Suprapubic skin (tissue), 4 donors: ENCODE measurements around the gene DVL1. TPM values are rescaled to one million over a fixed set of nuclear protein-coding genes. Genes with fewer than 3 reads are reported as not detected.
"Not testable (repeated sequence)": the region's sequence is repeated elsewhere in the genome, so short reads cannot be mapped to it uniquely, and the experiment has no call there.

Experiments used
- DNase-seq, 2 donors: peaks; one replicate each; pipeline ENCODE4 v3.0.0-alpha.2; 2019; ENCODE audit warnings: low spot score in 2 of 2
- H3K27ac ChIP-seq: fragments of 200-600 bp; sonication (generic); one replicate; pipeline ENCODE4 v1.5.1; 2019
- H3K27me3 ChIP-seq: fragments of 200-600 bp; sonication (generic); one replicate; pipeline ENCODE4 v1.5.1; 2019
- H3K36me3 ChIP-seq: fragments of 200-600 bp; sonication (generic); one replicate; pipeline ENCODE4 v1.5.1; 2019
- H3K4me1 ChIP-seq: fragments of 200-600 bp; sonication (generic); one replicate; pipeline ENCODE4 v1.5.1; 2019
- H3K4me3 ChIP-seq: fragments of 200-600 bp; sonication (generic); one replicate; pipeline ENCODE4 v1.5.1; 2019; ENCODE audit warnings: mild to moderate bottlenecking
- H3K9me3 ChIP-seq: fragments of 200-600 bp; sonication (generic); one replicate; pipeline ENCODE4 v1.5.1; 2019
- EP300 ChIP-seq: sonication (generic); formaldehyde crosslinking; IDR thresholded peaks from one replicate; pipeline ENCODE4 v1.6.1; 2017; ENCODE audit warnings: antibody characterized with exemption
- POLR2A ChIP-seq, 2 donors: fragments of 450-650 bp; IDR thresholded peaks; one replicate each; pipeline ENCODE4 v1.6.1; 2017; ENCODE audit warnings: antibody characterized with exemption in 2 of 2, mild to moderate bottlenecking in 2 of 2, moderate library complexity in 2 of 2
- POLR2AphosphoS5 ChIP-seq, 3 donors: sonication (generic); formaldehyde crosslinking; IDR thresholded peaks; one replicate each; pipeline ENCODE4 v1.6.1; 2017; ENCODE audit warnings: antibody characterized with exemption in 3 of 3
- WGBS: methylation state at CpG from one replicate; pipeline ENCODE4 v1.1.5; 2018; 5-methylcytosine and 5-hydroxymethylcytosine counted together
- total RNA-seq, 4 donors: library from RNA; depleted of rRNA; stranded (reverse); fragments of >200 nt; gene quantifications; one replicate each; pipeline ENCODE4 v1.1.0, GENCODE V29; 2016
- TF ChIP-seq, protein P1 (sequence below), 2 donors: fragments of 200-600 bp in 1 of 2; fragments of 450-650 bp in 1 of 2; sonication (generic) in 1 of 2; IDR thresholded peaks; one replicate each; pipeline ENCODE4 v1.5.1; 2016 to 2019; ENCODE audit warnings: antibody characterized with exemption in 2 of 2, mild to moderate bottlenecking in 1 of 2, moderate library complexity in 1 of 2

Gene DVL1
- total RNA-seq, 4 donors from 2014 or later: 99.4 to 151 (median 106) TPM

GRCh38 chr1:1317420-1317819, 31.8 kb downstream of the DVL1 start:
- Histone ChIP-seq H3K9me3 (no peaks in the 10 kb centered on the region), H3K4me1 (peaks cover 42% of the 10 kb centered on the region), H3K27ac (peak overlapping the region; percentile 50), H3K27me3 (no peaks in the 10 kb centered on the region), H3K36me3 (peaks cover 53% of the 10 kb centered on the region), H3K4me3 (no peak overlapping the region)
- WGBS: 81% methylated on average over 6 of the region's 6 CpGs
- TF ChIP-seq POLR2AphosphoS5 (IDR thresholded peaks at IDR 0.05): no peak
- TF ChIP-seq POLR2A (IDR thresholded peaks at IDR 0.05): no peak
- TF ChIP-seq, protein P1, sequence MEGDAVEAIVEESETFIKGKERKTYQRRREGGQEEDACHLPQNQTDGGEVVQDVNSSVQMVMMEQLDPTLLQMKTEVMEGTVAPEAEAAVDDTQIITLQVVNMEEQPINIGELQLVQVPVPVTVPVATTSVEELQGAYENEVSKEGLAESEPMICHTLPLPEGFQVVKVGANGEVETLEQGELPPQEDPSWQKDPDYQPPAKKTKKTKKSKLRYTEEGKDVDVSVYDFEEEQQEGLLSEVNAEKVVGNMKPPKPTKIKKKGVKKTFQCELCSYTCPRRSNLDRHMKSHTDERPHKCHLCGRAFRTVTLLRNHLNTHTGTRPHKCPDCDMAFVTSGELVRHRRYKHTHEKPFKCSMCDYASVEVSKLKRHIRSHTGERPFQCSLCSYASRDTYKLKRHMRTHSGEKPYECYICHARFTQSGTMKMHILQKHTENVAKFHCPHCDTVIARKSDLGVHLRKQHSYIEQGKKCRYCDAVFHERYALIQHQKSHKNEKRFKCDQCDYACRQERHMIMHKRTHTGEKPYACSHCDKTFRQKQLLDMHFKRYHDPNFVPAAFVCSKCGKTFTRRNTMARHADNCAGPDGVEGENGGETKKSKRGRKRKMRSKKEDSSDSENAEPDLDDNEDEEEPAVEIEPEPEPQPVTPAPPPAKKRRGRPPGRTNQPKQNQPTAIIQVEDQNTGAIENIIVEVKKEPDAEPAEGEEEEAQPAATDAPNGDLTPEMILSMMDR (IDR thresholded peaks at IDR 0.05): no peak
- TF ChIP-seq EP300: no peak
- DNase-seq: no peak

DNA sequence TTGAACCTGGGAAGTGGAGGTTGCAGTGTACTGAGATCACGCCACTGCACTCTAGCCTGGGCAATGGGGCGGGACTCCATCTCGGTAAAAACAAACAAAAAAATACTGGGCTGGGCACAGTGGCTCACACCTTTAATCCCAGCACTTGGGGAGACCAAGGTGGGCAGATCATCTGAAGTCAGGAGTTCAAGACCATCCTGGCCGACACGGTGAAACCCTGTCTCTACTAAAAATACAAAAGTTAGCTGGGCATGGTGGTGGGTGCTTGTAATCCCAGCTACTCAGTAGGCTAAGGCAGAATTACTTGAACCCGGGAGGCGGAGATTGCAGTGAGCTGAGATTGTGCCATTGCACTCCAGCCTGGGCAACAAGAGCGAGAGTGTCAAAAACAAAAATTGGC, 33.0 kb downstream of the DVL1 start:
- H3K27ac ChIP-seq, H3K9me3 ChIP-seq, DNase-seq, H3K27me3 ChIP-seq, H3K4me3 ChIP-seq: not testable (repeated sequence)
- Histone ChIP-seq H3K4me1 (peaks cover 34% of the 10 kb centered on the region), H3K36me3 (peaks cover 62% of the 10 kb centered on the region)
- WGBS: 91% methylated on average over 8 of the region's 8 CpGs

DNA sequence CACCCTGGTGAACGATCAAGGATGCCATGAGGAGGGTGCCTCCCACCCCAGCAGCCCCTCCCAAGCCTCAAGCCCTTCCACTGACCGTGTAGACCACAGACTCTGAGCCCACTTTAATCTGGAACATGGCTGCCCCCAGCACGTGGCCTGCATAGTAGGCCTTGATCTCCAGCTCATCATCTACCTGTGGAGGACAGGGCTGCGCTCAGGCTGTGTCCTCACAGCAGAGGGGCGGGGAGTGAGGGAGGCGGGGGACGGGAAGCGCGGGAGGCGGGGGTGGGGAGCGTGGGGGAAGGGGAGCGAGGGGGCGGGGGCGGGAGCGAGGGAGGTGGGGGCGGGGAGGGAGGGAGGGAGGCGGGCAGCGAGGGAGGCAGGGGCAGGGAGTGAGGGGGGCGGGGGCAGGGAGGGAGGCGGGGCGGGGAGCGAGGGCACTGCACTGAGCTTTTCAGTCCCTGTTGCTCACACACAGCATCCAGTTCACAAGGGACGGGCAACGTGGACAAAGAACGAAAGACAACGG, 33.7 kb downstream of the DVL1 start:
- H3K4me3 ChIP-seq: no peak overlapping the region
- no peak for DNase-seq
- no peak overlapping the region for H3K27ac ChIP-seq
- H3K9me3 ChIP-seq: no peaks in the 10 kb centered on the region
- H3K27me3 ChIP-seq: no peaks in the 10 kb centered on the region
- H3K4me1 ChIP-seq: peaks cover 34% of the 10 kb centered on the region
- H3K36me3 ChIP-seq: peaks cover 63% of the 10 kb centered on the region
- TF ChIP-seq, protein P1 (IDR thresholded peaks at IDR 0.05): no peak
- TF ChIP-seq EP300 (no peak), POLR2A (IDR thresholded peaks at IDR 0.05) (no peak), POLR2AphosphoS5 (IDR thresholded peaks at IDR 0.05) (no peak)
- WGBS: 53% methylated on average over 10 of the region's 26 CpGs

GRCh38 chr1:1314678-1315335, 34.4 kb downstream of the DVL1 start:
- peaks cover 38% of the 10 kb centered on the region for H3K4me1 ChIP-seq
- no peaks in the 10 kb centered on the region for H3K9me3 ChIP-seq
- TF ChIP-seq POLR2A (IDR thresholded peaks at IDR 0.05) (no peak), POLR2AphosphoS5 (IDR thresholded peaks at IDR 0.05) (no peak), EP300 (no peak)
- TF ChIP-seq, protein P1 (IDR thresholded peaks at IDR 0.05): no peak
- 91% methylated on average over 21 of the region's 23 CpGs for WGBS
- DNase-seq: no peak
- no peak overlapping the region for H3K27ac ChIP-seq
- peaks cover 56% of the 10 kb centered on the region for H3K36me3 ChIP-seq
- H3K27me3 ChIP-seq: no peaks in the 10 kb centered on the region
- H3K4me3 ChIP-seq: no peak overlapping the region

GRCh38 chr1:1314237-1314586, 35.0 kb downstream of the DVL1 start:
- no peaks in the 10 kb centered on the region for H3K27me3 ChIP-seq
- H3K9me3 ChIP-seq: no peaks in the 10 kb centered on the region
- DNase-seq: no peak
- H3K36me3 ChIP-seq: peaks cover 56% of the 10 kb centered on the region
- no peak overlapping the region for H3K4me3 ChIP-seq
- TF ChIP-seq EP300 (no peak), POLR2AphosphoS5 (IDR thresholded peaks at IDR 0.05) (no peak), POLR2A (IDR thresholded peaks at IDR 0.05) (no peak)
- TF ChIP-seq, protein P1 (IDR thresholded peaks at IDR 0.05): no peak
- no peak overlapping the region for H3K27ac ChIP-seq
- H3K4me1 ChIP-seq: peaks cover 44% of the 10 kb centered on the region
- 79% methylated on average over 4 of the region's 15 CpGs for WGBS
